PC-9 (cell line): ENCODE measurements around the gene RGS9. TPM values are rescaled to one million over a fixed set of nuclear protein-coding genes. Genes with fewer than 3 reads are reported as not detected.

Experiments used
- BruUV-seq: library from RNA; stranded (reverse); fragments of 400-500 nt; replicated peaks from 2 replicates; lab custom pipeline; 2021; lab: Mats Ljungman, UMichigan
- CTCF ChIA-PET: fragments of 300-600 bp; sonication (Branson Sonifier 250); formaldehyde crosslinking; loops from one replicate; lab custom pipeline; 2022; ENCODE audit warnings: antibody characterized with exemption; lab: Charles Lee
- POLR2A ChIA-PET: fragments of 300-600 bp; sonication (Branson Sonifier 250); formaldehyde crosslinking; loops from one replicate; lab custom pipeline; 2022; ENCODE audit warnings: antibody characterized with exemption; ENCODE audit not compliant: unreplicated experiment; lab: Charles Lee
- DNase-seq, 2 experiments: peaks; one replicate each; pipeline versions ENCODE4 v3.0.0 to v3.0.0-alpha.2; 2015 to 2022; ENCODE audit warnings: mixed read lengths in 1 of 2
- H2AFZ ChIP-seq: fragments of 200-600 bp; sonication (generic); 2 replicates; pipeline ENCODE4 v1.8.1; 2017; ENCODE audit warnings: antibody characterized with exemption
- H3F3A ChIP-seq: fragments of 200-600 bp; sonication (generic); 2 replicates; pipeline ENCODE4 v1.8.1; 2017; ENCODE audit warnings: antibody characterized with exemption, mild to moderate bottlenecking, low read depth; ENCODE audit not compliant: insufficient read depth
- H3K27ac ChIP-seq: fragments of 200-600 bp; sonication (generic); 2 replicates; pipeline ENCODE4 v1.6.1; 2016; ENCODE audit warnings: mixed run types
- H3K27me3 ChIP-seq: fragments of 200-600 bp; sonication (generic); 2 replicates; pipeline ENCODE4 v1.6.1; 2016; ENCODE audit warnings: low read depth, mixed run types; ENCODE audit not compliant: insufficient read depth
- H3K36me3 ChIP-seq: fragments of 200-600 bp; sonication (generic); 2 replicates; pipeline ENCODE4 v1.6.1; 2016; ENCODE audit warnings: low read depth, mixed run types
- H3K4me1 ChIP-seq: fragments of 200-600 bp; sonication (generic); replicated peaks from 2 replicates; pipeline ENCODE4 v1.6.1; 2016; ENCODE audit warnings: mixed run types; ENCODE audit not compliant: insufficient read depth
- H3K4me2 ChIP-seq: fragments of 200-600 bp; sonication (generic); 2 replicates; pipeline ENCODE4 v1.6.1; 2017; ENCODE audit warnings: mixed run types
- H3K4me3 ChIP-seq: fragments of 200-600 bp; sonication (generic); 2 replicates; pipeline ENCODE4 v1.6.1; 2016; ENCODE audit warnings: mixed run types
- H3K79me2 ChIP-seq: fragments of 200-600 bp; sonication (generic); 2 replicates; pipeline ENCODE4 v1.6.1; 2017; ENCODE audit warnings: low read depth, mixed run types
- H3K9me2 ChIP-seq: fragments of 200-600 bp; sonication (generic); 2 replicates; pipeline ENCODE4 v1.8.1; 2017; ENCODE audit warnings: mild to moderate bottlenecking; ENCODE audit not compliant: insufficient read depth
- H3K9me3 ChIP-seq: fragments of 200-600 bp; sonication (generic); 2 replicates; pipeline ENCODE4 v1.8.1; 2016; ENCODE audit warnings: low read depth; ENCODE audit not compliant: insufficient read depth
- H4K20me1 ChIP-seq: fragments of 200-600 bp; sonication (generic); 2 replicates; pipeline ENCODE4 v1.8.1; 2017; ENCODE audit not compliant: insufficient read depth
- EZH2 ChIP-seq: fragments of 200-600 bp; sonication (generic); IDR thresholded peaks from 2 replicates; pipeline ENCODE4 v1.8.0; 2017; ENCODE audit warnings: antibody characterized with exemption, low read depth
- intact Hi-C: fragments of 100-400 bp; cut with micrococcal nuclease; formaldehyde crosslinking; loops from one replicate; pipeline ENCODE4 v1.10.0; 2022; ENCODE audit not compliant: unreplicated experiment
- total RNA-seq: library from RNA; stranded (reverse); gene quantifications from 2 replicates; pipeline ENCODE4 v1.2.3, GENCODE V29; 2021
- TF ChIP-seq, protein P1 (sequence below): fragments of 200-600 bp; sonication (generic); conservative IDR thresholded peaks from 2 replicates; pipeline ENCODE4 v1.6.1; 2017; ENCODE audit warnings: mixed run types, antibody characterized with exemption, mild to moderate bottlenecking, moderate library complexity

RGS9 gene
- total RNA-seq, 1 experiment from 2014 or later = 6.1 TPM

DNA sequence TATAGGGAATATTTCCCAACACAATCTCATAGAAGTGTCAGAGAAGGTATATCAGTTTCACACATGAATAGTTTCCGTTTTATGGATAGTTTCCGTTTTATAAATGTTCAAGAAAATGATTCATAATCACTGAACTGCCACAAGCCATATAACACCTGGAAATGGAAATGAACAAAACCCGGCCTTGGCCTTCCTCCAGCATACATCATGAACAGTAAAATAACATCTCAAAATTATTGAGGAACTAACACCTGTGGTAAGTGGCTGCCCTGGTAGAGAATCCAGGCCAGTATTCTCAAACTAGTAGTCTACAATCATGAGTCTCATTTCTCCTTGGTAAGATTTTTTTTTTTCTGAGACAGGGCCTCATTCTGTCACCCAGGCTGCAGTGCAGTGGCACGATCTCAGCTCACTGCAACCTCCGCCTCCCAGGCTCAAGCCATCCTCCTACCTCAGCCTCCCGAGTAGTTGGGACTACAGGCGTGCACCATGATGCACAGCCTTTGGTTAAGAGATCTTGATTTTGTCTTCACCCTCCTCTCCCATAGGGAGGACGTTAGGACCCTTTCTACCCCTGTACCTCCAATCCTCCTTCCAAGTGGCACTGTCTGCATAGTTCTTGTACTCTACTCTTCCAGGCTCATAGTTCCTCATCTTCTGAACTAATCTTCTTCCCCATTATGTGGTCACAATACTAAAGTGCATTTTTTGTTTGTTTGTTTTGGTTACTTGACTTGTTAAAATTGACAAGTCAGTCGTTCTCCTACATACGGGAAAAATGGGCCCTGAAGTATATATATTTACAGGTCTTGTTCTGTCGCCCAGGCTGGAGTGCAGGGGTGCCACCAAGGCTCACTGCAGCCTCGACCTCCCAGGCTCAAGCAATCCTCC, 15.0 kb upstream of the RGS9 start:
- POLR2A ChIA-PET = interaction anchor here (0.6 to 0.7 kb wide), 2 partner anchors 65 to 696 kb away, joined by 4 to 11 read pairs; no protein-coding TSS in a partner anchor
- Histone ChIP-seq H3K27me3 (no peaks in the 10 kb centered on the region), H3K36me3 (no peaks in the 10 kb centered on the region), H2AFZ (peak overlapping the region; percentile 89), H3K27ac (peak overlapping the region; percentile 41), H3K79me2 (no peaks in the 10 kb centered on the region), H4K20me1 (no peaks in the 10 kb centered on the region), H3K9me3 (no peaks in the 10 kb centered on the region), H3K4me1 (peaks cover 21% of the 10 kb centered on the region), H3K4me3 (peak overlapping the region; percentile 68), H3K9me2 (no peaks in the 10 kb centered on the region), H3F3A (peaks cover 16% of the 10 kb centered on the region; the same call in 1 of the 2 replicates), H3K4me2 (peak overlapping the region; percentile 84)
- BruUV-seq = no TSS peak
- intact Hi-C loops = no loop called here
- CTCF ChIA-PET = interaction anchor here (0.7 kb wide), 1 partner anchor 598 kb away, joined by 5 read pairs; no protein-coding TSS in a partner anchor
- TF ChIP-seq, protein P1, sequence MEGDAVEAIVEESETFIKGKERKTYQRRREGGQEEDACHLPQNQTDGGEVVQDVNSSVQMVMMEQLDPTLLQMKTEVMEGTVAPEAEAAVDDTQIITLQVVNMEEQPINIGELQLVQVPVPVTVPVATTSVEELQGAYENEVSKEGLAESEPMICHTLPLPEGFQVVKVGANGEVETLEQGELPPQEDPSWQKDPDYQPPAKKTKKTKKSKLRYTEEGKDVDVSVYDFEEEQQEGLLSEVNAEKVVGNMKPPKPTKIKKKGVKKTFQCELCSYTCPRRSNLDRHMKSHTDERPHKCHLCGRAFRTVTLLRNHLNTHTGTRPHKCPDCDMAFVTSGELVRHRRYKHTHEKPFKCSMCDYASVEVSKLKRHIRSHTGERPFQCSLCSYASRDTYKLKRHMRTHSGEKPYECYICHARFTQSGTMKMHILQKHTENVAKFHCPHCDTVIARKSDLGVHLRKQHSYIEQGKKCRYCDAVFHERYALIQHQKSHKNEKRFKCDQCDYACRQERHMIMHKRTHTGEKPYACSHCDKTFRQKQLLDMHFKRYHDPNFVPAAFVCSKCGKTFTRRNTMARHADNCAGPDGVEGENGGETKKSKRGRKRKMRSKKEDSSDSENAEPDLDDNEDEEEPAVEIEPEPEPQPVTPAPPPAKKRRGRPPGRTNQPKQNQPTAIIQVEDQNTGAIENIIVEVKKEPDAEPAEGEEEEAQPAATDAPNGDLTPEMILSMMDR = no peak
- no peak for TF ChIP-seq EZH2
- no peak for DNase-seq

DNA sequence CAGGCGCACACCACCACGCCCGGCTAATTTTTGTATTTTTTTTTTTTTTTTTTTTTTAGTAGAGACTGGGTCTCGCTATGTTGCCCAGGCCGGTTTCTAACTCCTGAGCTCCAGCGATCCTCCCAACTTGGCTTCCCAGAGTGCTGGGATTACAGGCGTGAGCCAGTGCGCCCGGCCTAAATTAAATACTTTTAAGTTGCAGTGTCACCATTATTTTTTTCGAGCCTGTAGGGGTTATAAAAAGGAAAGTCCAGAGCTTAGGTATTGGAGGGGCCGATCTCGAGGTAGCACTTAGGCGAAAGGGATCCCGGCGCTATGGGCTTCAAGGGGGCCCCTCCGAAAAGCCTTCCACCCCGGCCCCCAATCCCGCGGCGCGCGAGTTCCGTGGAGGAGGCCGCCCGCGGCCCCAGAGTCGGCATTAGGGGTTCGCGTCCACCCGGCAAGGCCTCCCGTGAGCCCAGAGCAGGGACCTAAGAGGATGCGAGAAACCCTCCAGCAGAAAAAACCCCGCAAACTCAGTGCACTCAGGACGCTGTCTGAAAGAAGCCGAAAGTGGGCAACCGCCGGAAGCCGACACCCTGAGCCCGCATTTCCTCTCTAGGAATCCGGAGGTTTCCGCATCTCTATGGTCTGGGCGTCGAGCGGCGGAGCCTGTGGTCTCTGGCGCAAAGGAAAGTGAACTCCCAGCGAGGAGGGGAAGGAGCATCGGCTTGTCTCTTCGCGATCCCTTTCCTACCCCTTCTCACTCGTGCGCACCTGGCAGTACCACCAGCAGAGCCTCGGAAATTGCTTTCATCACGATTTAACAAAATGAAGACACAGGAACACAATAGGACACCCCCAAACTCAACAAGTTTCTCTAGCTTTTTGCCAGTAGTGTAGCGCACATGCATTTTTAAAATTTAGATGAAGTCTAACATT, 14.1 kb upstream of the RGS9 start:
- H3K9me3 ChIP-seq = no peaks in the 10 kb centered on the region
- TF ChIP-seq, protein P1 = no peak
- no peak for TF ChIP-seq EZH2
- H3K27me3 ChIP-seq = no peaks in the 10 kb centered on the region
- H3K36me3 ChIP-seq = no peaks in the 10 kb centered on the region
- H3K4me3 ChIP-seq = peak overlapping the region; percentile 68
- H2AFZ ChIP-seq = peak overlapping the region; percentile 89
- H4K20me1 ChIP-seq = no peaks in the 10 kb centered on the region
- peak; percentile 77 to 80 for DNase-seq
- intact Hi-C loops = no loop called here
- no TSS peak for BruUV-seq
- peaks cover 21% of the 10 kb centered on the region for H3K4me1 ChIP-seq
- peaks cover 16% of the 10 kb centered on the region; the same call in 1 of the 2 replicates for H3F3A ChIP-seq
- CTCF ChIA-PET = interaction anchor here (0.7 kb wide), 1 partner anchor 599 kb away, joined by 5 read pairs; no protein-coding TSS in a partner anchor
- peak overlapping the region; percentile 41 for H3K27ac ChIP-seq
- POLR2A ChIA-PET = interaction anchor here (0.6 to 0.7 kb wide), 2 partner anchors 66 to 697 kb away, joined by 4 to 11 read pairs; no protein-coding TSS in a partner anchor
- peak overlapping the region; percentile 84 for H3K4me2 ChIP-seq
- H3K79me2 ChIP-seq = no peaks in the 10 kb centered on the region
- no peaks in the 10 kb centered on the region for H3K9me2 ChIP-seq
